ENCODE results near the gene SNRPD2.

Gene SNRPD2

GRCh38 chr19:45655073-45655472 lies 36.7 kb downstream of the SNRPD2 start:
- DNase-seq (ENCODE audit: low read depth): no peak

- DNase-seq (ENCODE audit: low read depth): no peak
Measured at GRCh38 chr19:45653634-45654033, 38.1 kb downstream of the SNRPD2 start.

GRCh38 chr19:45650722-45651121 lies 41.0 kb downstream of the SNRPD2 start:
- no peak for DNase-seq (ENCODE audit: low read depth)

- DNase-seq (ENCODE audit: low read depth): no peak
Measured at GRCh38 chr19:45646345-45646698, 45.4 kb downstream of the SNRPD2 start.

- DNase-seq (ENCODE audit: low read depth): peak; percentile 80
Measured at GRCh38 chr19:45645631-45646344, 46.0 kb downstream of the SNRPD2 start.

GRCh38 chr19:45645068-45645630 lies 46.6 kb downstream of the SNRPD2 start:
- no peak for DNase-seq (ENCODE audit: low read depth)

GRCh38 chr19:45643927-45644771 lies 47.6 kb downstream of the SNRPD2 start:
- no peak for DNase-seq (ENCODE audit: low read depth)

GRCh38 chr19:45643024-45643926 lies 48.5 kb downstream of the SNRPD2 start:
- DNase-seq (ENCODE audit: low read depth): peak; percentile 76

- peak; percentile 97 for DNase-seq (ENCODE audit: low read depth)
Measured at GRCh38 chr19:45641274-45642105, 50.3 kb downstream of the SNRPD2 start.

GRCh38 chr19:45640849-45641273 lies 50.9 kb downstream of the SNRPD2 start:
- DNase-seq (ENCODE audit: low read depth): no peak

GRCh38 chr19:45638930-45639729 lies 52.6 kb downstream of the SNRPD2 start, which contains the start of gene EML2:
EML2 (minus strand) TSS chr19:45639397; CDS start chr19:45639376, 21 bp downstream.
- DNase-seq (ENCODE audit: low read depth): peak; percentile 54

- no peak for DNase-seq (ENCODE audit: low read depth)
Measured at GRCh38 chr19:45637890-45638667, 53.7 kb downstream of the SNRPD2 start.

Data from CMK (cell line).